ENCODE results near the gene ADGRF5.

ADGRF5 gene

GRCh38 chr6:46921731-46922130 lies at the start of gene ADGRF5:
Gene ADGRF5, minus strand, starts transcription at chr6:46921938. Its CDS starts 15,176 bp downstream, at chr6:46906762.
- TF ChIP-seq, protein P1, sequence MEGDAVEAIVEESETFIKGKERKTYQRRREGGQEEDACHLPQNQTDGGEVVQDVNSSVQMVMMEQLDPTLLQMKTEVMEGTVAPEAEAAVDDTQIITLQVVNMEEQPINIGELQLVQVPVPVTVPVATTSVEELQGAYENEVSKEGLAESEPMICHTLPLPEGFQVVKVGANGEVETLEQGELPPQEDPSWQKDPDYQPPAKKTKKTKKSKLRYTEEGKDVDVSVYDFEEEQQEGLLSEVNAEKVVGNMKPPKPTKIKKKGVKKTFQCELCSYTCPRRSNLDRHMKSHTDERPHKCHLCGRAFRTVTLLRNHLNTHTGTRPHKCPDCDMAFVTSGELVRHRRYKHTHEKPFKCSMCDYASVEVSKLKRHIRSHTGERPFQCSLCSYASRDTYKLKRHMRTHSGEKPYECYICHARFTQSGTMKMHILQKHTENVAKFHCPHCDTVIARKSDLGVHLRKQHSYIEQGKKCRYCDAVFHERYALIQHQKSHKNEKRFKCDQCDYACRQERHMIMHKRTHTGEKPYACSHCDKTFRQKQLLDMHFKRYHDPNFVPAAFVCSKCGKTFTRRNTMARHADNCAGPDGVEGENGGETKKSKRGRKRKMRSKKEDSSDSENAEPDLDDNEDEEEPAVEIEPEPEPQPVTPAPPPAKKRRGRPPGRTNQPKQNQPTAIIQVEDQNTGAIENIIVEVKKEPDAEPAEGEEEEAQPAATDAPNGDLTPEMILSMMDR (IDR thresholded peaks at IDR 0.05; ENCODE audit: insufficient read depth, low read depth, low read length, missing control alignments): no peak
- DNase-seq (ENCODE audit: low read depth): no peak

GRCh38 chr6:46969206-46969605 lies 47.5 kb upstream of the ADGRF5 start:
- DNase-seq (ENCODE audit: low read depth): no peak
- H3K4me3 ChIP-seq (ENCODE audit: low read depth, low read length): no peak overlapping the region
- TF ChIP-seq, protein P1 (IDR thresholded peaks at IDR 0.05; ENCODE audit: insufficient read depth, low read depth, low read length, missing control alignments): no peak

More at GRCh38 chr6:46921731-46922130, at the start of gene ADGRF5:
- no peak within 1 kb of the TSS for H3K4me3 ChIP-seq (ENCODE audit: low read depth, low read length)

DNA sequence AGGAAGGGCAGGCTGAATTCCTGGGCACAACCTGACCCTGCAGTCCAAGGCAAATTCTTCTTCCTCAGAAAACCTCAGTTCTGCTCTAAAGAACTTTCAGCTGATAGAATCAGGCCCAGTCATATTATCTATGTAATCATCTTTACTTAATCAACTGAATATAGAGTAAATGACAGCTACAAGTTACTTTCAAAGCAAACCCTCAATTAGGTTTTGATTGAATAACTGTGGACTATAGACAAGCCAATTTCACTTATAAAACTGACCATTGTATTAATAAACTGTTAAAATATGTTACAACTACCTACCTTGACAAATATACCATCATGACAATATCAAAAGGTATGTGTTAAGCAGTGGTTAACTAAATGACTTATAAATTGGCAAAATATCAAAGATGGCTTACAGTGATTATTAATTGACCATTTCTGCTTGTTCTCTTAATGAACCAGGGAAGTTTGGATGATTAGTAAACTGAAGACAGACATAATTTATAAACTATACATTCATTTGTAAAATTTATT lies 46.1 kb upstream of the ADGRF5 start:
- TF ChIP-seq, protein P1 (IDR thresholded peaks at IDR 0.05; ENCODE audit: insufficient read depth, low read depth, low read length, missing control alignments): no peak
- H3K4me3 ChIP-seq (ENCODE audit: low read depth, low read length): no peak overlapping the region
- no peak for DNase-seq (ENCODE audit: low read depth)

- TF ChIP-seq, protein P1 (IDR thresholded peaks at IDR 0.05; ENCODE audit: insufficient read depth, low read depth, low read length, missing control alignments): no peak
- no peak overlapping the region for H3K4me3 ChIP-seq (ENCODE audit: low read depth, low read length)
- no peak for DNase-seq (ENCODE audit: low read depth)
These were observed 43.2 kb upstream of the ADGRF5 start for GRCh38 chr6:46964716-46965519.

DNA sequence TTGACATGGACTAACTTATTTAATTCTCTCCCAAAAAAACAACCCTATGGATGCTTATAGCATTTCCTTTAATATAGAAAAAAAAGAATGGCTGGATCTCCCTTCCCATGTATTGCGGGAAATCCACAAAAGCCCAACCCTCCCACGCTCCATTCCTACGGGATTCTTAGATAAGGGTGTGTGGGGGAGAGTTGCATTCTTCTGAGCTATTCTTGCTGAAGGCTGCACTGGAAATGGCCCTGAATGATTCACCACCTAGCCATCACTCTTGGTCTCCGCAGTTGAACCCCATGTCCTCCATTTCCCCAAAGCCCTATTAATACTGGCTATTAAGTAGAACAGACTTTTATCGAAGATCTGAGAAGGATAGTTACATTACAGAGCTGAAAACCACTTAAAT lies 41.9 kb upstream of the ADGRF5 start:
- no peak for DNase-seq (ENCODE audit: low read depth)
- TF ChIP-seq, protein P1 (IDR thresholded peaks at IDR 0.05; ENCODE audit: insufficient read depth, low read depth, low read length, missing control alignments): no peak
- no peak overlapping the region for H3K4me3 ChIP-seq (ENCODE audit: low read depth, low read length)

GRCh38 chr6:46963039-46963438 lies 41.3 kb upstream of the ADGRF5 start:
- TF ChIP-seq, protein P1 (IDR thresholded peaks at IDR 0.05; ENCODE audit: insufficient read depth, low read depth, low read length, missing control alignments): no peak
- no peak overlapping the region for H3K4me3 ChIP-seq (ENCODE audit: low read depth, low read length)

More at GRCh38 chr6:46963039-46963438, 41.3 kb upstream of the ADGRF5 start:
- DNase-seq (ENCODE audit: low read depth): no peak
